Suprapubic skin (tissue), 4 donors: ENCODE results near the gene NBL1.

Source experiments
- CTCF ChIP-seq, 2 donors: fragments of 200-600 bp in 1 of 2; fragments of 450-650 bp in 1 of 2; sonication (generic) in 1 of 2; IDR thresholded peaks; one replicate each; pipeline ENCODE4 v1.5.1; 2016 to 2019; ENCODE audit warnings: antibody characterized with exemption in 2 of 2, mild to moderate bottlenecking in 1 of 2, moderate library complexity in 1 of 2
- EP300 ChIP-seq: sonication (generic); formaldehyde crosslinking; IDR thresholded peaks from one replicate; pipeline ENCODE4 v1.6.1; 2017; ENCODE audit warnings: antibody characterized with exemption
- POLR2A ChIP-seq, 2 donors: fragments of 450-650 bp; IDR thresholded peaks; one replicate each; pipeline ENCODE4 v1.6.1; 2017; ENCODE audit warnings: antibody characterized with exemption in 2 of 2, mild to moderate bottlenecking in 2 of 2, moderate library complexity in 2 of 2
- POLR2AphosphoS5 ChIP-seq, 3 donors: sonication (generic); formaldehyde crosslinking; IDR thresholded peaks; one replicate each; pipeline ENCODE4 v1.6.1; 2017; ENCODE audit warnings: antibody characterized with exemption in 3 of 3

- no peak for TF ChIP-seq CTCF (IDR thresholded peaks at IDR 0.05)
- TF ChIP-seq EP300, result no peak
- TF ChIP-seq POLR2A (IDR thresholded peaks at IDR 0.05), result no peak
- TF ChIP-seq POLR2AphosphoS5 (IDR thresholded peaks at IDR 0.05), result no peak
These were observed 44.1 kb downstream of the NBL1 start for GRCh38 chr1:19688041-19688842.
